ENCODE data around the gene SLC3A2. TPM values are rescaled to one million over a fixed set of nuclear protein-coding genes. Genes with fewer than 3 reads are reported as not detected.
A peak's percentile ranks its signal among the peaks of the same experiment; 100 is the strongest.
"Not testable (repeated sequence)": the region's sequence is repeated elsewhere in the genome, so short reads cannot be mapped to it uniquely, and the experiment has no call there.

Gene SLC3A2
- total RNA-seq, 1 donor from 2014 or later: 588 TPM

- no peaks in the 10 kb centered on the region for H3K9me3 Mint-ChIP-seq (ENCODE audit: unreplicated experiment)
- no peak for FAIRE-seq
- Histone ChIP-seq H3K27ac (ENCODE audit: low read depth, low read length) (peak overlapping the region; percentile 89), H3K36me3 (ENCODE audit: insufficient read depth, low read length) (peaks cover 35% of the 10 kb centered on the region), H3K9ac (ENCODE audit: low read length) (peak overlapping the region; percentile 93), H3K4me2 (ENCODE audit: low read length) (peak overlapping the region; percentile 99), H3K79me2 (ENCODE audit: insufficient read depth, low read length) (peaks cover 50% of the 10 kb centered on the region), H4K20me1 (ENCODE audit: insufficient read depth, low read length) (peaks cover 42% of the 10 kb centered on the region), H3K27me3 (ENCODE audit: insufficient read depth, low read length) (no peaks in the 10 kb centered on the region), H3K4me1 (ENCODE audit: insufficient read depth, low read length) (peaks cover 22% of the 10 kb centered on the region), H3K9me3 (ENCODE audit: insufficient read depth, low read depth, low read length) (no peaks in the 10 kb centered on the region), H3K4me3 (ENCODE audit: insufficient read depth, low read depth, low read length) (peak overlapping the region; percentile 92), H2AFZ (ENCODE audit: low read depth, low read length) (peak overlapping the region; percentile 99)
- peaks cover 35% of the 10 kb centered on the region for H3K4me1 Mint-ChIP-seq (ENCODE audit: low read depth, unreplicated experiment)
- H3K27me3 Mint-ChIP-seq (ENCODE audit: low read depth, unreplicated experiment): no peaks in the 10 kb centered on the region
- no peak for DNase-seq (ENCODE audit: low read depth)
- H3K27ac Mint-ChIP-seq (ENCODE audit: unreplicated experiment): peak overlapping the region; percentile 93
- H3K36me3 Mint-ChIP-seq (ENCODE audit: low read depth, unreplicated experiment): peaks cover 30% of the 10 kb centered on the region
- peak overlapping the region; percentile 98 for H3K4me3 Mint-ChIP-seq (ENCODE audit: unreplicated experiment)
- no peak for TF ChIP-seq EZH2 (IDR thresholded peaks at IDR 0.05; ENCODE audit: insufficient read depth, low read length)
- TF ChIP-seq CTCF (IDR thresholded peaks at IDR 0.05; ENCODE audit: insufficient read depth, low read depth, low read length): no peak
Measured at GRCh38 chr11:62856333-62856895, 24.3 kb upstream of the SLC3A2 start.

GRCh38 chr11:62857541-62857982 is 23.1 kb upstream of the SLC3A2 start:
- no peak for DNase-seq (ENCODE audit: low read depth)
- Mint-ChIP-seq H3K36me3 (ENCODE audit: low read depth, unreplicated experiment) (peaks cover 24% of the 10 kb centered on the region), H3K4me1 (ENCODE audit: low read depth, unreplicated experiment) (peaks cover 30% of the 10 kb centered on the region), H3K27ac (ENCODE audit: unreplicated experiment) (peak overlapping the region; percentile 66), H3K27me3 (ENCODE audit: low read depth, unreplicated experiment) (no peaks in the 10 kb centered on the region), H3K4me3 (ENCODE audit: unreplicated experiment) (peak overlapping the region; percentile 98), H3K9me3 (ENCODE audit: unreplicated experiment) (no peaks in the 10 kb centered on the region)
- no peak for FAIRE-seq
- peaks cover 24% of the 10 kb centered on the region for H3K36me3 ChIP-seq (ENCODE audit: insufficient read depth, low read length)
- peaks cover 50% of the 10 kb centered on the region for H3K79me2 ChIP-seq (ENCODE audit: insufficient read depth, low read length)
- peaks cover 31% of the 10 kb centered on the region for H4K20me1 ChIP-seq (ENCODE audit: insufficient read depth, low read length)
- TF ChIP-seq CTCF (IDR thresholded peaks at IDR 0.05; ENCODE audit: insufficient read depth, low read depth, low read length) (no peak), EZH2 (IDR thresholded peaks at IDR 0.05; ENCODE audit: insufficient read depth, low read length) (no peak)
- H3K9ac ChIP-seq (ENCODE audit: low read length): no peak overlapping the region
- no peak overlapping the region for H3K4me3 ChIP-seq (ENCODE audit: insufficient read depth, low read depth, low read length)
- no peaks in the 10 kb centered on the region for H3K27me3 ChIP-seq (ENCODE audit: insufficient read depth, low read length)
- no peak overlapping the region for H3K27ac ChIP-seq (ENCODE audit: low read depth, low read length)
- H3K4me1 ChIP-seq (ENCODE audit: insufficient read depth, low read length): peaks cover 22% of the 10 kb centered on the region
- no peak overlapping the region for H2AFZ ChIP-seq (ENCODE audit: low read depth, low read length)
- H3K4me2 ChIP-seq (ENCODE audit: low read length): peak overlapping the region; percentile 99
- H3K9me3 ChIP-seq (ENCODE audit: insufficient read depth, low read depth, low read length): no peaks in the 10 kb centered on the region

- H3K4me2 ChIP-seq (ENCODE audit: low read length): peak overlapping the region; percentile 99
- no peaks in the 10 kb centered on the region for H3K27me3 ChIP-seq (ENCODE audit: insufficient read depth, low read length)
- Mint-ChIP-seq H3K9me3 (ENCODE audit: unreplicated experiment) (no peaks in the 10 kb centered on the region), H3K36me3 (ENCODE audit: low read depth, unreplicated experiment) (peaks cover 19% of the 10 kb centered on the region), H3K4me1 (ENCODE audit: low read depth, unreplicated experiment) (peaks cover 26% of the 10 kb centered on the region), H3K27me3 (ENCODE audit: low read depth, unreplicated experiment) (no peaks in the 10 kb centered on the region), H3K4me3 (ENCODE audit: unreplicated experiment) (peak overlapping the region; percentile 98), H3K27ac (ENCODE audit: unreplicated experiment) (peak overlapping the region; percentile 87)
- DNase-seq (ENCODE audit: low read depth) (no peak), FAIRE-seq (no peak)
- no peak overlapping the region for H3K27ac ChIP-seq (ENCODE audit: low read depth, low read length)
- H2AFZ ChIP-seq (ENCODE audit: low read depth, low read length): no peak overlapping the region
- no peak for TF ChIP-seq EZH2 (IDR thresholded peaks at IDR 0.05; ENCODE audit: insufficient read depth, low read length)
- TF ChIP-seq CTCF (IDR thresholded peaks at IDR 0.05; ENCODE audit: insufficient read depth, low read depth, low read length): no peak
- H3K4me1 ChIP-seq (ENCODE audit: insufficient read depth, low read length): peaks cover 21% of the 10 kb centered on the region
- H3K4me3 ChIP-seq (ENCODE audit: insufficient read depth, low read depth, low read length): no peak overlapping the region
- peaks cover 26% of the 10 kb centered on the region for H4K20me1 ChIP-seq (ENCODE audit: insufficient read depth, low read length)
- peaks cover 44% of the 10 kb centered on the region for H3K79me2 ChIP-seq (ENCODE audit: insufficient read depth, low read length)
- no peaks in the 10 kb centered on the region for H3K9me3 ChIP-seq (ENCODE audit: insufficient read depth, low read depth, low read length)
- peaks cover 19% of the 10 kb centered on the region for H3K36me3 ChIP-seq (ENCODE audit: insufficient read depth, low read length)
- no peak overlapping the region for H3K9ac ChIP-seq (ENCODE audit: low read length)
Measured at GRCh38 chr11:62858201-62858600, 22.5 kb upstream of the SLC3A2 start.

- not testable (repeated sequence) for H3K4me2 ChIP-seq (ENCODE audit: low read length); H3K9me3 Mint-ChIP-seq (ENCODE audit: unreplicated experiment); H3K27ac Mint-ChIP-seq (ENCODE audit: unreplicated experiment); H3K27ac ChIP-seq (ENCODE audit: low read depth, low read length); H3K27me3 Mint-ChIP-seq (ENCODE audit: low read depth, unreplicated experiment); DNase-seq (ENCODE audit: low read depth); H3K4me3 ChIP-seq (ENCODE audit: insufficient read depth, low read depth, low read length); H3K36me3 ChIP-seq (ENCODE audit: insufficient read depth, low read length); H3K9me3 ChIP-seq (ENCODE audit: insufficient read depth, low read depth, low read length); H3K27me3 ChIP-seq (ENCODE audit: insufficient read depth, low read length); FAIRE-seq; H2AFZ ChIP-seq (ENCODE audit: low read depth, low read length); H3K9ac ChIP-seq (ENCODE audit: low read length); H3K36me3 Mint-ChIP-seq (ENCODE audit: low read depth, unreplicated experiment)
- H3K4me1 ChIP-seq (ENCODE audit: insufficient read depth, low read length): peaks cover 11% of the 10 kb centered on the region
- peaks cover 23% of the 10 kb centered on the region for H4K20me1 ChIP-seq (ENCODE audit: insufficient read depth, low read length)
- peaks cover 19% of the 10 kb centered on the region for H3K4me1 Mint-ChIP-seq (ENCODE audit: low read depth, unreplicated experiment)
- H3K79me2 ChIP-seq (ENCODE audit: insufficient read depth, low read length): peaks cover 38% of the 10 kb centered on the region
- H3K4me3 Mint-ChIP-seq (ENCODE audit: unreplicated experiment): peak overlapping the region; percentile 62
Measured at GRCh38 chr11:62859281-62859703, 21.4 kb upstream of the SLC3A2 start.

All from astrocyte (in vitro differentiated cells and primary cell).